GM21717 (cell line): Measurements from ENCODE around the gene NODAL.
A peak's percentile ranks its signal among the peaks of the same experiment; 100 is the strongest.

Experiments
- ATAC-seq: cut with Tn5 transposase; IDR thresholded peaks from one replicate; pipeline ENCODE4 v1.9.1; 2021; ENCODE audit warnings: mild to moderate bottlenecking, moderate library complexity; ENCODE audit not compliant: unreplicated experiment

NODAL gene

DNA sequence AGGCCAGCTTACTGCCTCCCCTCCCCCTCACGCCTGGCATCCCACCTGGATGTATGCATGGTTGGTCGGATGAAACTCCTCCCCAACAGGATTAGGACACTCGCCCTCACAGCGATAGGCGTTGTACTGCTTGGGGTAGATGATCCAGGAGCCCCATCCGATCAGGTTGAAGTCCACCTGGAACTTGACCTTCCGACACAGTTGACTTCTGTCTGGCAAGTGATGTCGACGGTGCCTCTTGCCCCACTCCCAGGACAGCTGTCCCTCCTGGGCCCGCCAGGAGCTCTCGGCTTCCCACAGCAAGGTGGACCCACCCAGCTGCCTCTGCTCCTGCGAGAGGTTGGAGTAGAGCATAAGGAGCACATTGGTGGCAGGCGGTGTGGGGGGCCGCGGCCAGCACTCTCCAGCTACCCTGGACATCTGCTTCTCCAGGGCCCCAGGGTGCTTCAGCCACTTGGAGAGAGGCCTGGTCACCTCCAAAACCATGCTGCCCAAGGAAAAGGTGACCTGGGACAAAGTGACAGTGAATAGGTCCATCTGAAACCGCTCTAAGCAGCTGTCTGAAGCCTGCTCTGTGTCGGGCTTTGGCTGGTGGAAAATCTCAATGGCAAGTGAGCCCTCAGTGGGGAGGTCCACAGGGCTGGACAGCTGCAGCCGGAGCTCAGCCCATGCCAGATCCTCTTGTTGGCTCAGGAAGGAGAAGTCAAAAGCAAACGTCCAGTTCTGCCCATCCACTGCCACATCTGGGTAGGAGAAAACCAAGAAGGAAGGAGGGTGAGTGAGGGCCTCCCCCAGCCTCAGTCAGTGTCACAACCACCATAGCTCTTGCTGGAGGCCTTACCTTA lies 6.0 kb downstream of the NODAL start:
- ATAC-seq, result no peak

DNA sequence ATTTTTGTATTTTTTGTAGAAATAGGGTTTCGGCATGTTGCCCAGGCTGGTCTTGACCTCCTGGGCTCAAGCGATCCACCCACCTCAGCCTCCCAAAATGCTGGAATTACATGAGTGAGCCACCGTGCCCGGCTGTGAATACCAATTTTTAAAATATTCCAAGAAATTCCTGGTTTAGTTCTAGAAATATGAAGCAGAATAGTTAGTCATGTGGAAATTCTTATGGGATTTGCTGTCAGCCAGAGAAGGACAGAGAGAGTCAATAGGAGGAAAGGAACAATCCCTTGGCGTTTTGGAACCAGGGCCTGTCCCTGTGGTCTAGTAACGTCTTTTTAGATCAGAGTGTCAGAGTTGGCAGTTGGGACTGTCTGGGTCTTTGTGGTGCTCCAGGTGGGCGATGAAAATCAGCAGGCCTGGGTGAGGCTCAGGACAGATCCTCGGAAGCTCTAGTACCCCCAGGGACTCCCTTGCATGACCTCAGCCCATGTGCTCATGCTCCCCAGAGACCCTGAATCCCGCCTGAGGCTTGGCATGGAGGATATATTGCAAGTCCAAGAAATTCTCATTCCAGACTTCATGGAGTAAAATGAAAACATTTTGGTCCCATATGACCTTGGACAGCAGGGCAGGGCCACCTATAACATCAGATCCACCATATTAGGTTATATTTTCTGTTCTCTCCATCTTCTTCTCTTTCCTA lies 7.8 kb downstream of the NODAL start:
- ATAC-seq, result no peak

DNA sequence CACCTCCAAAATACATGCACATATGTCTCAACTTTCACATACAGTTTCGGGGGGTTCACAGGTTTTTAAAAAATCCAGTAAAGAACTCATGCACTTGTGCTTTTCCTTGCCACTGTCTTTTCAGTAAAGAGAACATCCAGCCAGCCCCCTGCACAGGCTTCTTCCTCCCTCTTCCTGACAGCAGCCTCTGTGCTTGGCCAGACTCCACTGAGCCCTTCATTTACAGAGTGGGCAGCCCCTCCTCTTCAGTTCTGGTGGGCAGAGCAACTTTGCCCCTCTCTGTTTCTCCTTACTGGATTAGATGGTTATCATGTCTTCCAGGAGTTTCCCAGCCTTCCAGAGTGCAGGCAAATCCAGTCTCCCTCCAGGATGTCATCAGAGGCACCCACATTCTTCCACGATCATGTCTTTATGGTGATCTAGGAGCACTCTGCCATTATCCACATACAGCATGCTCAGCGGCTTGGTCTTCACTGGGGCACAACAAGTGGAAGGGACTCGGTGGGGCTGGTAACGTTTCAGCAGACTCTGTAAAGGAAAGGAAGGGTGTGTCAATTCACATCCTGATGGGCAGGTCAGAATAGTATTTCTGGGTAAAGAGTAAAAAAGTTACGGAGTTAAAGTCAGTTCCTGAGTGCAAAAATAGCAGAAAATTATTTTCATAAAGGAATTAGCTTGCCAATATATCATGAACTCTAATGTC lies 8.8 kb downstream of the NODAL start:
- ATAC-seq, result no peak

DNA sequence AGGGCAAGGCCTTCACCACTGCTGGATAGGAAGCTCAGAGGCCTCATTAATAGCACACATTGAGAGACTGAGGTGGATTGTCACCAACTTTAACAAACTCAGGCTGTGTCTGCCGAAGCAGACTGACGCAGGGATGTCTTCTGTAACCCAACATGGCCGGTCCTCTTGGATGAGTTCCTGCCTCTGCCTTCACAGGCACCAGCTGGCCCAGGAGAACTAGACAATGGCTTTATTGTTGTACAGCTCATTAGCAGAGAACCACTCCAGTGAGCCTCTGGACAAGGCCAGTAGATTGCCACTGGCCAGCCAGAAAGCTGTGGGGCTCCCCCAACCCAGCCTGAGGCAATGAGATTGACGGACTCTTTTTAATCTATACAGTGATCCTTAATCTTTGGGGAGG lies 9.4 kb downstream of the NODAL start:
- no peak for ATAC-seq

DNA sequence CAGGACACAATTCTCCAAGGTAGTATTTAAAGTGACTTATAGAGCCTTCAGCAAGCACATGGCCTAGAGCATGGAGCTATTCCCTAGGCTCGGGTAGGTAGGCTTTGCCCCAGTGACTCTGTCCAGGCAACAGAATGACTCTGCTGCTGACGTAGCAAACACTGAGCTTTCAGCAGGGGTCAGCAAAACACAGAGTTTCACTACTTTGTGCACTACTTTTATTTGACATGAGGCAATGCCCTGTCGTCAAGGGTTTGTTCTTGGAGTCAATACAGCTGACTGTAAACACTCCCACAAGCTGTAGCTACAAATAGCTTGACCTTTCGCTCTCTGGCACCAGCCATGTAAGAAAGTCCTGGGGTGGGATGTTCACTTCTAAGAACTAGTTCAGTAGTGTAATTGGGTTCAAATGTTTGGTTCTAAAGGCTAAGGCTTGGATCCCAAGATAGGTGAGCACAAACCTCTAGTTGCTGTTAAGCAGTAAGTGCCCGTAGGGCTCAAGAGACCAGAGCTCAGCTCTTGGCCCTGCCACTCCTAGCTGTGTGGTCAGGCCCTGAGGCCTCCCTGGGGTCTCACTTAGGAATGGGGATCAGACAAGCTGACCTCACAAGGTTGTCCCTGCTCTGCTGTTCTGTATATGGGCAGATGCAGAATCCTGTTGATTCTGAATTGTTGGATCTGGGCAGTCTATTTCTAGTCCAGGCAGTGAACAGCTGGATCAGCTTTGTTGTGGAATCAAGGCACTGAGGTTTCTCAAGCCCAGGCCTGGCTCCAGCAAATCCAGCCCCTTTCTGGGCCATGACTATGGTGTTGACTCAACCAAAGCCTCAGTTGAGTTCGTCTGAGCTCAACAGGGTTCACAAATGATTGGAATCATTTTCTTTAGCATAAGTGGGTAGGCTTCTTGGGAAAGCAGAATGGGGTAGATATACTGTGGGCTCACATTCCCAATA lies 10.7 kb downstream of the NODAL start:
- ATAC-seq, result no peak

DNA sequence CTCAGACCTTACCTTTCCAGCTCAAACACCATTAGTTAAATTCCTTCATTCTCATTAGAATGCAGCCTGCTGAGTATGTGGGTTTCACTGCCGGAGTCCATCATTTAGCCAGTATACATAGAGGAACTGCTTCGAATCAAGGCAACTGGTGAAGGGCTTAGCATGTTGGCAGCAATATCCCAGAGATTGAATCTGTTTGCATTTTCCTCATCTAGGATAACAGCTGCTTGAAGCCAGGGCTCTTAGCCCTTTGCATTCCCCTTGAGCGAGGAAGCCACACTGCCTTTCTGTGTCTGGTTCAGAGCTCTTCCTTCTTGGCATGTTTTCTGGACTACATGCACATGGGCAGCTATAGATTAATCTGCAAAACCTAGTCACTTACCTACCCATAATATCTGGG lies 14.7 kb downstream of the NODAL start:
- no peak for ATAC-seq

DNA sequence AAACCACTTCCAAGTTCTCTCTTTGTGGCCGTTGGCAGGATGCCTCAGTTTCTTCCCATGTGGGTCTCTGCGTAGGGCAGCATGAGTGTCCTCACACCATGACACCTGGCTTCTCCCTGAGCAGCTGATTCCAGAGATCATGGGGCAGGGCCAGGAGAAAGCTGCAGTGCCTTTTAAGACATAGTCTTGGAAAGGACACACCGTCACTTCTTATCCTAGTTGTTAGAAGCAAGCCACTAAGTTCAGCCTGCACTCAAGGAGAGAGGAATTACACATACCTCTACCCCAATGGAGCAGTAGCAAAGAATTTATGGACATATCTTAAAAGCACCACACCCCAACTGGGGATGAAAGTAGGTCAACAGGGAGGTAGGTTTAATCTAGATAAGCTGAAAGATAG lies 16.4 kb downstream of the NODAL start:
- ATAC-seq, result no peak

DNA sequence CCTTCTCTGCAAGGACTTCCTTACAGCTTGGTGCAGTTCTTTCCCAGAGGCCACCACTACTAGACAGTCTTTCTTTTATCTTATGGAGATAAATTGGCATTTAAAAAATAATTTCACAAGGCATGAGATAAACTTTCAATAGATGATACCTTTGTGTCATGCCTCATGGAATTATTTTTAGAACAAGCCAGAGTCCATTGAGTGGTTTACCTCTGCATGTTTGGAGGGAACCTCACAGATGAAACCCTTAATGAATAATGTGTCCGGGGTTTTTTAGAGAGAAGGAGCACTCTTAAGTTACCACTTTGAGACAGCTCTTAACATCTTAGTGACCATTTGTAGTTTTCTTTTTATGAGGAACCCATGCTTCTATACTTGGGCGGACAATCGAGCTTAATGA lies 17.2 kb downstream of the NODAL start:
- no peak for ATAC-seq

DNA sequence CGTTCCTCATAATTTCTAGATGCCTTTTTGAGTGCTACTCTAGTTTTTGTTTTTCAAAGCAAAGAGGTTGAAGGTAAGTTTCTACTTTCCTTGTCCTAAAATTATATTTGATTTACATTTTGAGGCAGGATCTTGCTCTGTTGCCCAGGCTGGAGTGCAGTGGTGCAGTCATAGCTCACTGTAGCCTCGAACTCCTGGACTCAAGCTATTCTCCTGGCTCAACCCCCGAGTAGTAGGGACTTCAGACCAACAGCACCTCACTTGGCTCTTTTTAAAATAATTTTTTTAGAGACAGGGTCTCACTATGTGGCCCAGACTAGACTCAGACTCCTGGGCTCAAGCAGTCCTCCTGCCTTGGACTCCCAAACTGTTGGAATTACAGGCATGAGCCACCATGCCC lies 22.8 kb downstream of the NODAL start:
- ATAC-seq, result no peak

DNA sequence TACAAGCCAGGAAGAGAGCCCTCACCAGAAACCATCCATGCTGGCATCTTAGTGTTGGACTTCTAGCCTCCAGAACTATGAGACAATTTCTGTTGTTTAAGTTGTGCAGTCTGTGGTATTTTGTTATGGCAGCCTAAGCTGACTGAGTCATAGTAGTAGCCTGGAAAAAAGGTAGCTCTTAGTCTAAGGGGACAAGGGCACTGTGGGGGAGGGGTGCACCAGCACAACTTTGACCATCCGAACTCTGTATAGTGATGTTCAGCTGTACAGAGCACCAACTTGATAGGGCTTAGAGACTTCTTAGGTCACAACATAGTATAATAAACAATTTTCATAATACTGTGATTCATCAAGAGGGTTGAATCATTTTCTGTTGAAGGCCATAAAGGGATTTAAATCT lies 23.3 kb downstream of the NODAL start:
- no peak for ATAC-seq

DNA sequence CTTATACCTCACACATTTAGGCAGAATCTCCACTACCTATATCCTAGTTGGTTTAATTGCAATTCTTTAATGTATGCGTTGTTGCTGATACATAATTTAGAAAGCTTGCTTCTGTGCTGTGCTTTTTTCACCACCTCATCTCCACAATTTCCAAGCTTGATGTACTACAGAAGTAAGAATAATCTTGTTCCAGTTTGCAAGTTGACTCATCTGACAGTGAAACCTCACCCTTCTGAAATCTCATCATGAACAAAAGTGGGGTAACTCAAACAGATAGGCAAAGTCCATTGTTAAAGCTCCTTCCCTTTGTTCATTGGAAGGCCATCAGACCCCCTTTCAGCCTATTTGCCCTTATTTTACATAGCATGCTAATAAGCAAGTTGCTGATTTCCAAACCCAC lies 23.9 kb downstream of the NODAL start:
- no peak for ATAC-seq

DNA sequence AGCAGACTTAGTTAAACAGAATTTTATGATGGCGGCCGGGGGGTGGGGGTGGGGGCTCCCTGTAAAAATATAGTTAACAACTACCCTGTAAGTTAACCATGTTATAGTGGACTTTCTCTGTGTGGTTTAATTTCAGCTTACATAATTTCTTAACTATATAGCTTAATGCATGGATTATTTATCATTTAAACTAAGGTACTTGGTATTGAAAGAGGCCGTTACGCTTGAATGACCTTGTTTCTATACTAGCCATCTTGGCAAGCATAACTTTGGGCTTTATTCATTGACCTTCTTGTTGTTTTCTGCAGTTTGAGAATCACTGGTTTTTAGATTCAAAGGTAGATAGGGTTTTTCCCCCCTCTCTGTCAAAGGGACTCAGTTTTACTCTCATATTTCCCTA lies 29.1 kb downstream of the NODAL start:
- no peak for ATAC-seq

DNA sequence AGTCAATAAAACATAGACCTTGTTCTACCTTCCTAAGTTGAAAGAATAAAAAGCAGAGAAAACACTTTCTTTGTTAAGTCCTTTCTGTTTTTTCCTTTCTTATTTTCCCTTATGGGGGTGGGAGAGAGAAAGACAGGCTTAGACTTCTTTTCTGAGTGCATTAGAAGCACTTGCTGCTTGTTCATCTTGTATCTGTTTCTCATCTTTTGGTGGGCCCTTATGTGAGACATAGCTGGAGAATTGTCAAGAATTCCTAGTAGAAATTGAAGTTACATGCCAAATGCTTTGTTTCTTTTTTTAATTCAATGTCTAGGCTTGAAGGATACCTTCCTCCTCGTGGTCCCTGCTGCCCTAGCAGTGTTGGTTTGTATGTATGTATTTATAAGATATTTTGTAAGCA lies 30.9 kb downstream of the NODAL start:
- ATAC-seq, result no peak

DNA sequence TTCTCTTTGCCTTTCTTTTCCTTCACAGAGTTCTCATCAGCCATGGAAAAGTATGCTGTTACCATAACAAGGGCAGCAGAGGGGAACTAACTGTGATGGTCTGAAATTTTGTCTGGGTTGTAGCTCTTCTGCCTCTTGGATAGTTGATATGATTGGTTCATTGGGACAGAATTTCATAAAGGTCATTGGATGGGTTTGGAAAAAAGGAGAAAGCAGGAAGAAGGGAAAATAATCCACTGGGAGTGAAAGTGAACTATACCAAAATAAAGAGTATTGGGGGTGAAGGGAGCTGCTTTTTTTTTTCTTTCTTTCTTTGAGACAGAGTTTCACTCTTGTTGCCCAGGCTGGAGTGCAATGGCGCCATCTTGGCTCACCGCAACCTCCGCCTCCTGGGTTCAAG lies 31.7 kb downstream of the NODAL start:
- ATAC-seq, result no peak

DNA sequence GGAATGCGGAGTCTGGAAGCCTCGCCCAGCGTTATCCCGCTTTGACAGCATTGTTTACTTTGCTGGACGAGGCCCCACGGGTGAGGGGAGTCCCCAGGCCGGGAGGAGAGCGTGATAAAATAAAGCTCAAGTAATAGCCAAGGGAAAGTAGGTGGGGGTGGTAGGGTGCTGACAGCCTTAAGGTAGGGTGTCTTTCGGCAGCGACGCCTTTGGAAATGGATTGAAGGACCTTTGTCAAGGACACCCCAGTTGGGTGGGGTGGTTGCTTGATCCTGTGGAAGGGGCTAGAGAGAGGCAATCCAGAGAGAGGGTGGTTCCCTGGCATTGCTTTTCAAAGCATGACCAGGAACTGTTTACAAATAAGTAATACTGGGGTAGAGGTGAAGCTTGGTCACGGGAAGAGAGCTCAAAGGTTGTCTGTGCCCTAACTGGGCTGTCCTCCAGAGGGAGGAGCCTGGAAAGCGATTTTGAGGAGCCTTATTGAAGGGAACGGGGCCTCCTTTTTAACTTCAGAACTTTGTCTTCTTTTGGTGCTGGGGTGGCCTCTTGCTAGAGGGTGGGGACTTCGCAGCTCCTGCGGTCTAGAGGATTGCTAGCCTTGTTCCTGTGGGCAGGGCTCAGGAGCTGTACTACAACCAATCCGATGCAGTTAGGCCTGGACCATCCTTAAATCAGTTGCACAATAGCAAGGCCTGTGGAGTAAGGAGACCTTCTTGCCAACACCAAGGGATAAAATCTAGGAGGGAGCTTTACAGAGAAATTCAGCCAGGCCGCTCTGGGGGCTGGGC lies 36.2 kb downstream of the NODAL start:
- ATAC-seq, result no peak

DNA sequence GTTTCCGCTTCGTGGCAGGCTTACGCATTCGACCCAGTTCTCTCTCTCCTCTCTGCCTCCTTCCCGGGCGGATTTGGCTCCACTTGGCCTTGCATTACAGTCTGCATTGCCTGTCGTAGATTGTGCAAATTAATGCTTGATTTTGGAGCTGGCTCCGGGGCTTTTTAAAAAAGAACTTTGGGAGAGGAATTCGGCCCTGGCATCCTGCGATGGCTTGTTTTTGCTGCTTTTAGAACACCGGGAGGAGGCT lies 36.8 kb downstream of the NODAL start:
- no peak for ATAC-seq

DNA sequence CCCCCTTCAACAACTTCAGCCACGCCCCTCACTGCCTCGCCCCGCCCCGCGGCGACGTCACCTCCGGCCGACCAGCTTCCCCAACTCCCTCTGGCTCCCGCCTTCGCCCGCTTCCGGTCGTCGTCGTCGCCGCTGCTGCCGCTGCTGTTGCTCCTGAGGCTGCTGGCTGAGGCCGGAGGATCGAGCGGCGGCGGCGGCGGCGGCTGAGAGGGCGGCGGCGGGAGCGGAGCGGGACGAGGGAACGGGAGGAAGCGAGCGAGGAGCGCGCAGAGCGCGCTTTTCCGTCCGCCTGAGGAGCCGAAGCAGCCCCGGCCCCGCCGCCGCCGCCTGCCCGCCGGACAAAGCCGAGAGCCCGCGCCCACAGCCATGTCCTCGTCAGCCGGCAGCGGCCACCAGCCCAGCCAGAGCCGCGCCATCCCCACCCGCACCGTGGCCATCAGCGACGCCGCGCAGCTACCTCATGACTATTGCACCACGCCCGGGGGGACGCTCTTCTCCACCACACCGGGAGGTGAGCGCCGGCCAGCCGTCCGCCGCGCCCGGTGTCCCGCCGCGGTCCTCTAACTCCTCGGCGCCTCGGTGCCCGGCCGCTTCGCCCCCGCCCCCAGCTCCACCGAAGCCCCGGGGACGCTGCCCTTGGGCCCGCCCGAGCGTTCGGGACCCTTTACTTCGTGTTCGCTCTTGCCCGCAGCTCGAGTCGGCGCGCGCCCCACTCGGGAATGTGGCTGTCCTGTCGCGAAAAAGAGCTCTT lies 37.3 kb downstream of the NODAL start, which contains the start of gene EIF4EBP2:
EIF4EBP2 (plus strand) TSS at position 110 of the 751 bp plus-strand sequence; CDS start at position 367, 257 bp downstream.
- ATAC-seq, result peak; percentile 80

DNA sequence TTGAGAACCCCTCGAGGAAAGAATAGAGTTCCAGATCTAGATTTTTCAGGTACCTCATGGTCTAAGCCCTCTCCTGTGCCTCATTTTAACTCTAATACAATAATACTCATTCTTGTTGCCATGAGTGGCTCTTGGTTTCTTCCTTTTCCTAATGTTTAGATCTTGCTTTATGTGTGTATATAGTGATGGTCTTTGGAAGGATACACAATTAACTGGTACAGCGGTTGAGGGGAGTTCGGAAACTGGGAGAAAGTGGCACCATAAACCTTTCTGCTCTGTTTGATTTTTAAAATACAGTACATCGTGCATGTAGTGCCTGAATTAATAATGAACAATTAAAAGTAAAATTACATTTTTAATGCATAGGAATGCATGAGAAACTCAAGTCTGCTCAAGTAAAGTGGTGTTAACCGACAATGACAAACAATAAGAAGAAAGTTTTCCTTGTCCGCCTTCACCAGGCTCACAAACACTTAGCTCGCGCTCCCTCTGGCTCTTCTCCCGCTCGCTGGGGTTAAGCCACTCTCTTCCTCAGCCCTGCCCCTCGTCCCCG lies 37.9 kb downstream of the NODAL start:
- peak; percentile 8 for ATAC-seq

DNA sequence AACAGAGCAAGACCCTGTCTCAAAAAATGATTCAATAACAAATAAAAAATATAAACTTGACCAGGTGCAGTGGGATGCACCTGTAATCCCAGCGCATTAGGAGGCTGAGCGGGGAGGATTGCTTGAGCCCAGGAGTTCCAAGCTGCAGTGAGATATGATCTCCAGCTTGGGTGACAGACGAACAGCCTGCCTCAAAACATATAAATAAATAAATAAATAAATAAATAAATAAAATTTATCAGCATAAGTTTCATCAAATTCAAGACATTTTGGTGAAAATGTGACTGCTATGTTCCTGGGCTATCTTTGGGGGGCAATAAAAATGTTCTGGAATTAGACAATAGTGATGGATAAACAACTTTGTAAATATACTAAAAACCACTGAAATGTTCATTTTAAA lies 42.3 kb downstream of the NODAL start:
- no peak for ATAC-seq
